Ishikawa (cell line): ENCODE data around the gene B4GALNT4.

Source experiments
- CEBPB ChIP-seq: IDR thresholded peaks from 2 replicates; pipeline ENCODE4 v1.6.1; 2012
- CREB1 ChIP-seq: IDR thresholded peaks from 2 replicates; pipeline ENCODE4 v1.6.1; 2012; ENCODE audit warnings: low read depth
- EP300 ChIP-seq: IDR thresholded peaks from 2 replicates; pipeline ENCODE4 v1.6.1; 2012; ENCODE audit warnings: borderline replicate concordance
- FOXM1 ChIP-seq: IDR thresholded peaks from 2 replicates; pipeline ENCODE4 v1.6.1; 2012; ENCODE audit warnings: low read depth, borderline replicate concordance
- NFIC ChIP-seq: IDR thresholded peaks from 2 replicates; pipeline ENCODE4 v1.6.1; 2012
- RAD21 ChIP-seq: IDR thresholded peaks from 2 replicates; pipeline ENCODE4 v1.6.1; 2012; ENCODE audit warnings: low read depth
- TAF1 ChIP-seq: IDR thresholded peaks from 2 replicates; pipeline ENCODE4 v1.6.1; 2012; ENCODE audit warnings: low read depth, mild to moderate bottlenecking
- TCF12 ChIP-seq: IDR thresholded peaks from 2 replicates; pipeline ENCODE4 v1.6.1; 2012; ENCODE audit warnings: low read depth
- TEAD4 ChIP-seq: IDR thresholded peaks from 2 replicates; pipeline ENCODE4 v1.6.1; 2012
- YY1 ChIP-seq: IDR thresholded peaks from 2 replicates; pipeline ENCODE4 v1.6.1; 2012; ENCODE audit warnings: low read depth
- TF ChIP-seq, protein P1 (sequence below): IDR thresholded peaks from 2 replicates; pipeline ENCODE4 v1.6.1; 2012
- TF ChIP-seq, protein P2 (sequence below): IDR thresholded peaks from 2 replicates; pipeline ENCODE4 v1.6.1; 2012
- TF ChIP-seq, protein P3 (sequence below): IDR thresholded peaks from 2 replicates; pipeline ENCODE4 v1.6.1; 2012; ENCODE audit warnings: low read depth, mild to moderate bottlenecking

DNA sequence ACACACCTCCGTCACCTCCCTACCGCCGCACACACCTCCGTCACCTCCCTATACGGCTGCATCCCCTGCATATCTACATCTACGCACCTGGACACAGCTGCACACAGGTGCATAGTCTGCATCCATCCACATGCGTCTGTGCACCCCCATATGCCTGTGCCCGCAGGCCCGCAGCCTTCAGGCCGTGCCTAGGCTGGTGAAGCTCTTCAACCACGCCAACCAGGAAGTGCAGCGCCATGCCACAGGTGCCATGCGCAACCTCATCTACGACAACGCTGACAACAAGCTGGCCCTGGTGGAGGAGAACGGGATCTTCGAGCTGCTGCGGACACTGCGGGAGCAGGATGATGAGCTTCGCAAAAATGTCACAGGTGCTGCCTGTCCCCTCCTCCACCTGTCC is 29.5 kb downstream of the B4GALNT4 start:
- TF ChIP-seq TCF12: no peak
- TF ChIP-seq EP300: no peak
- no peak for TF ChIP-seq NFIC
- TF ChIP-seq, protein P1, sequence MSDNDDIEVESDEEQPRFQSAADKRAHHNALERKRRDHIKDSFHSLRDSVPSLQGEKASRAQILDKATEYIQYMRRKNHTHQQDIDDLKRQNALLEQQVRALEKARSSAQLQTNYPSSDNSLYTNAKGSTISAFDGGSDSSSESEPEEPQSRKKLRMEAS: no peak
- no peak for TF ChIP-seq YY1
- TF ChIP-seq TAF1: no peak
- TF ChIP-seq CEBPB: no peak
- no peak for TF ChIP-seq TEAD4
- TF ChIP-seq RAD21: no peak
- TF ChIP-seq, protein P2, sequence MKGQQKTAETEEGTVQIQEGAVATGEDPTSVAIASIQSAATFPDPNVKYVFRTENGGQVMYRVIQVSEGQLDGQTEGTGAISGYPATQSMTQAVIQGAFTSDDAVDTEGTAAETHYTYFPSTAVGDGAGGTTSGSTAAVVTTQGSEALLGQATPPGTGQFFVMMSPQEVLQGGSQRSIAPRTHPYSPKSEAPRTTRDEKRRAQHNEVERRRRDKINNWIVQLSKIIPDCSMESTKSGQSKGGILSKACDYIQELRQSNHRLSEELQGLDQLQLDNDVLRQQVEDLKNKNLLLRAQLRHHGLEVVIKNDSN: no peak
- no peak for TF ChIP-seq CREB1
- TF ChIP-seq FOXM1: no peak
- TF ChIP-seq, protein P3, sequence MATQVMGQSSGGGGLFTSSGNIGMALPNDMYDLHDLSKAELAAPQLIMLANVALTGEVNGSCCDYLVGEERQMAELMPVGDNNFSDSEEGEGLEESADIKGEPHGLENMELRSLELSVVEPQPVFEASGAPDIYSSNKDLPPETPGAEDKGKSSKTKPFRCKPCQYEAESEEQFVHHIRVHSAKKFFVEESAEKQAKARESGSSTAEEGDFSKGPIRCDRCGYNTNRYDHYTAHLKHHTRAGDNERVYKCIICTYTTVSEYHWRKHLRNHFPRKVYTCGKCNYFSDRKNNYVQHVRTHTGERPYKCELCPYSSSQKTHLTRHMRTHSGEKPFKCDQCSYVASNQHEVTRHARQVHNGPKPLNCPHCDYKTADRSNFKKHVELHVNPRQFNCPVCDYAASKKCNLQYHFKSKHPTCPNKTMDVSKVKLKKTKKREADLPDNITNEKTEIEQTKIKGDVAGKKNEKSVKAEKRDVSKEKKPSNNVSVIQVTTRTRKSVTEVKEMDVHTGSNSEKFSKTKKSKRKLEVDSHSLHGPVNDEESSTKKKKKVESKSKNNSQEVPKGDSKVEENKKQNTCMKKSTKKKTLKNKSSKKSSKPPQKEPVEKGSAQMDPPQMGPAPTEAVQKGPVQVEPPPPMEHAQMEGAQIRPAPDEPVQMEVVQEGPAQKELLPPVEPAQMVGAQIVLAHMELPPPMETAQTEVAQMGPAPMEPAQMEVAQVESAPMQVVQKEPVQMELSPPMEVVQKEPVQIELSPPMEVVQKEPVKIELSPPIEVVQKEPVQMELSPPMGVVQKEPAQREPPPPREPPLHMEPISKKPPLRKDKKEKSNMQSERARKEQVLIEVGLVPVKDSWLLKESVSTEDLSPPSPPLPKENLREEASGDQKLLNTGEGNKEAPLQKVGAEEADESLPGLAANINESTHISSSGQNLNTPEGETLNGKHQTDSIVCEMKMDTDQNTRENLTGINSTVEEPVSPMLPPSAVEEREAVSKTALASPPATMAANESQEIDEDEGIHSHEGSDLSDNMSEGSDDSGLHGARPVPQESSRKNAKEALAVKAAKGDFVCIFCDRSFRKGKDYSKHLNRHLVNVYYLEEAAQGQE: no peak
